Neuronal stem cell (in vitro differentiated cells): Measurements from ENCODE around the gene KRT5.

Experiments
- DNase-seq: peaks from one replicate; pipeline ENCODE4 v3.0.0-alpha.2; 2013; ENCODE audit warnings: low spot score
- H2AFZ ChIP-seq: one replicate; pipeline ENCODE4 v1.6.1; 2013; ENCODE audit warnings: mild to moderate bottlenecking, low read length, inconsistent platforms
- H2AK5ac ChIP-seq: 2 replicates; pipeline ENCODE4 v1.6.1; 2013; ENCODE audit warnings: low read depth, mild to moderate bottlenecking, inconsistent platforms, low read length, moderate library complexity, mixed read lengths
- H2BK120ac ChIP-seq: 2 replicates; pipeline ENCODE4 v1.6.1; 2013; ENCODE audit warnings: low read depth, mild to moderate bottlenecking, inconsistent platforms, low read length, moderate library complexity, mixed read lengths
- H2BK12ac ChIP-seq: one replicate; pipeline ENCODE4 v1.6.1; 2013; ENCODE audit warnings: low read length, inconsistent platforms
- H2BK15ac ChIP-seq: 2 replicates; pipeline ENCODE4 v1.6.1; 2013; ENCODE audit warnings: mild to moderate bottlenecking, low read length, inconsistent platforms, mixed read lengths
- H2BK5ac ChIP-seq: one replicate; pipeline ENCODE4 v1.6.1; 2013; ENCODE audit warnings: inconsistent platforms, mild to moderate bottlenecking, low read length, moderate library complexity
- H3K14ac ChIP-seq: one replicate; pipeline ENCODE4 v1.6.1; 2013; ENCODE audit warnings: low read length, inconsistent platforms
- H3K18ac ChIP-seq: 2 replicates; pipeline ENCODE4 v1.6.1; 2013; ENCODE audit warnings: low read length, inconsistent platforms
- H3K23ac ChIP-seq: 2 replicates; pipeline ENCODE4 v1.6.1; 2013; ENCODE audit warnings: low read depth, mild to moderate bottlenecking, mixed read lengths, low read length, inconsistent platforms; ENCODE audit not compliant: poor library complexity
- H3K27ac ChIP-seq: replicated peaks from 3 replicates; pipeline ENCODE4 v1.5.1; 2013; ENCODE audit warnings: low read length, inconsistent platforms
- H3K27me3 ChIP-seq, 3 experiments: 2 replicates each; pipeline ENCODE4 v1.6.1; 2013; ENCODE audit warnings: low read length in 3 of 3, mild to moderate bottlenecking in 2 of 3, inconsistent platforms in 1 of 3, low read depth in 1 of 3, mixed read lengths in 1 of 3, moderate library complexity in 1 of 3; ENCODE audit not compliant: control insufficient read depth in 3 of 3, insufficient read depth in 3 of 3
- H3K36me3 ChIP-seq, 2 donors: replicated peaks in 1 of 2; 2 replicates each; pipeline ENCODE4 v1.6.1; 2013; ENCODE audit warnings: low read length in 2 of 2; ENCODE audit not compliant: control insufficient read depth in 2 of 2, insufficient read depth in 2 of 2
- H3K4ac ChIP-seq: 2 replicates; pipeline ENCODE4 v1.6.1; 2013; ENCODE audit warnings: inconsistent platforms, mild to moderate bottlenecking, low read length, moderate library complexity
- H3K4me1 ChIP-seq, 2 donors: 1 replicate in 1 of 2; 2 replicates in 1 of 2; pipeline ENCODE4 v1.6.1; 2013; ENCODE audit warnings: low read length in 2 of 2, low read depth in 1 of 2; ENCODE audit not compliant: control insufficient read depth in 2 of 2, insufficient read depth in 1 of 2
- H3K4me2 ChIP-seq: one replicate; pipeline ENCODE4 v1.6.1; 2013; ENCODE audit warnings: mild to moderate bottlenecking, low read length, inconsistent platforms; ENCODE audit not compliant: insufficient read depth, poor library complexity, severe bottlenecking
- H3K4me3 ChIP-seq, 2 donors: 2 replicates each; pipeline ENCODE4 v1.5.1; 2013; ENCODE audit warnings: low read length in 2 of 2, mild to moderate bottlenecking in 2 of 2, inconsistent platforms in 1 of 2, moderate library complexity in 1 of 2
- H3K79me1 ChIP-seq: one replicate; pipeline ENCODE4 v1.6.1; 2013; ENCODE audit warnings: low read depth, mild to moderate bottlenecking, inconsistent platforms, low read length, moderate library complexity
- H3K9ac ChIP-seq: one replicate; pipeline ENCODE4 v1.6.1; 2013; ENCODE audit warnings: mild to moderate bottlenecking, low read depth, low read length, inconsistent platforms; ENCODE audit not compliant: poor library complexity
- H3K9me3 ChIP-seq, 2 donors: replicated peaks in 1 of 2; 2 replicates each; pipeline versions ENCODE3 to v1.6.1; 2013; ENCODE audit warnings: low read length in 2 of 2, mild to moderate bottlenecking in 2 of 2, inconsistent platforms in 1 of 2, low read depth in 1 of 2, mixed read lengths in 1 of 2, moderate library complexity in 1 of 2; ENCODE audit not compliant: control insufficient read depth in 2 of 2, insufficient read depth in 1 of 2
- H4K8ac ChIP-seq: one replicate; pipeline ENCODE4 v1.6.1; 2013; ENCODE audit warnings: low read depth, mild to moderate bottlenecking, inconsistent platforms, low read length, moderate library complexity
- H4K91ac ChIP-seq: one replicate; pipeline ENCODE4 v1.6.1; 2013; ENCODE audit warnings: low read length, low read depth, mild to moderate bottlenecking, inconsistent platforms; ENCODE audit not compliant: poor library complexity
- WGBS, 2 donors: extraction: QIAGEN DNeasy Blood & Tissue Kit; methylation state at CpG; one replicate each; pipeline ENCODE4 v1.1.7; 2013; ENCODE audit warnings: missing lambda C conversion rate in 2 of 2, mixed read lengths in 1 of 2; ENCODE audit not compliant: insufficient read length in 2 of 2, insufficient replicate concordance in 1 of 2; ENCODE audit errors: extremely low coverage in 2 of 2; 5-methylcytosine and 5-hydroxymethylcytosine counted together

The KRT5 gene

GRCh38 chr12:52526511-52526951 is 6.3 kb upstream of the KRT5 start:
- Histone ChIP-seq H3K14ac (no peak overlapping the region), H3K79me1 (no peaks in the 10 kb centered on the region), H3K36me3 (no peaks in the 10 kb centered on the region), H2BK12ac (no peak overlapping the region), H2AFZ (no peak overlapping the region), H3K9me3 (no peaks in the 10 kb centered on the region), H3K27ac (no peak overlapping the region), H3K4me3 (no peak overlapping the region), H3K4ac (no peak overlapping the region), H3K23ac (no peak overlapping the region), H2BK5ac (no peak overlapping the region), H4K91ac (no peak overlapping the region), H3K27me3 (peaks cover 0 to 10% (median 0%) of the 10 kb centered on the region in 3 experiments), H2BK15ac (no peak overlapping the region), H3K4me2 (no peak overlapping the region), H3K4me1 (peaks cover 0 to 8% of the 10 kb centered on the region in 2 donors), H3K18ac (no peak overlapping the region), H2BK120ac (no peak overlapping the region), H2AK5ac (no peak overlapping the region), H3K9ac (no peak overlapping the region), H4K8ac (no peak overlapping the region)
- WGBS, 2 donors: no CpG with 5 or more reads among the region's 8 CpGs
- no peak for DNase-seq

- WGBS, 2 donors: no CpG with 5 or more reads among the region's 13 CpGs
These were observed 5.7 kb upstream of the KRT5 start for GRCh38 chr12:52525661-52526499.

GRCh38 chr12:52524898-52525591 is 4.9 kb upstream of the KRT5 start:
- H3K36me3 ChIP-seq: no peaks in the 10 kb centered on the region
- no peak overlapping the region for H2BK120ac ChIP-seq
- H2BK5ac ChIP-seq: no peak overlapping the region
- H3K4me2 ChIP-seq: no peak overlapping the region
- H3K79me1 ChIP-seq: no peaks in the 10 kb centered on the region
- no peak overlapping the region for H3K23ac ChIP-seq
- H2BK15ac ChIP-seq: no peak overlapping the region
- H3K18ac ChIP-seq: no peak overlapping the region
- H3K4ac ChIP-seq: no peak overlapping the region
- no CpG with 5 or more reads among the region's 5 CpGs for whole genome bisulfite sequencing, 2 donors
- no peak overlapping the region for H2AK5ac ChIP-seq
- no peak overlapping the region for H4K8ac ChIP-seq
- H2BK12ac ChIP-seq: no peak overlapping the region
- H4K91ac ChIP-seq: peak overlapping the region; percentile 19
- peaks cover 0 to 8% of the 10 kb centered on the region in 2 donors for H3K4me1 ChIP-seq
- no peak overlapping the region for H2AFZ ChIP-seq
- H3K27me3 ChIP-seq: peaks cover 0 to 10% (median 0%) of the 10 kb centered on the region in 3 experiments
- H3K14ac ChIP-seq: no peak overlapping the region
- no peak overlapping the region for H3K9ac ChIP-seq
- DNase-seq: no peak
- H3K9me3 ChIP-seq: no peaks in the 10 kb centered on the region
- no peak overlapping the region for H3K27ac ChIP-seq
- no peak overlapping the region for H3K4me3 ChIP-seq

More at GRCh38 chr12:52525661-52526499, 5.7 kb upstream of the KRT5 start:
- no peak overlapping the region for H2AFZ ChIP-seq
- H3K23ac ChIP-seq: no peak overlapping the region
- H2BK12ac ChIP-seq: no peak overlapping the region
- no peak overlapping the region for H2BK15ac ChIP-seq
- H3K4ac ChIP-seq: no peak overlapping the region
- H3K18ac ChIP-seq: peak overlapping the region; percentile 50
- H3K79me1 ChIP-seq: no peaks in the 10 kb centered on the region
- DNase-seq: no peak
- H4K8ac ChIP-seq: no peak overlapping the region
- H3K9me3 ChIP-seq: no peaks in the 10 kb centered on the region
- no peak overlapping the region for H3K14ac ChIP-seq
- no peaks in the 10 kb centered on the region for H3K36me3 ChIP-seq
- no peak overlapping the region for H3K4me2 ChIP-seq
- H4K91ac ChIP-seq: peak overlapping the region; percentile 19
- H2BK120ac ChIP-seq: no peak overlapping the region
- peaks cover 0 to 10% (median 0%) of the 10 kb centered on the region in 3 experiments for H3K27me3 ChIP-seq
- no peak overlapping the region for H3K9ac ChIP-seq
- no peak overlapping the region for H3K4me3 ChIP-seq
- H2BK5ac ChIP-seq: no peak overlapping the region
- no peak overlapping the region for H2AK5ac ChIP-seq
- H3K4me1 ChIP-seq: peaks cover 0 to 8% of the 10 kb centered on the region in 2 donors
- no peak overlapping the region for H3K27ac ChIP-seq
